GM21515 (cell line): ENCODE measurements around the gene HMOX2.
A peak's percentile ranks its signal among the peaks of the same experiment; 100 is the strongest.

Experiments
- ATAC-seq: cut with Tn5 transposase; IDR thresholded peaks from one replicate; pipeline ENCODE4 v1.9.1; 2021; ENCODE audit not compliant: unreplicated experiment

The HMOX2 gene

GRCh38 chr16:4522051-4522581, 45.9 kb downstream of the HMOX2 start:
- no peak for ATAC-seq

GRCh38 chr16:4523686-4524085, 47.5 kb downstream of the HMOX2 start:
- no peak for ATAC-seq

- ATAC-seq: no peak
Measured at GRCh38 chr16:4524571-4524970, 48.4 kb downstream of the HMOX2 start.

GRCh38 chr16:4525069-4525468, 48.9 kb downstream of the HMOX2 start:
- ATAC-seq: no peak

- no peak for ATAC-seq
Measured at GRCh38 chr16:4525634-4526277, 49.6 kb downstream of the HMOX2 start.

- no peak for ATAC-seq
Measured at GRCh38 chr16:4529085-4530060, 53.2 kb downstream of the HMOX2 start.

GRCh38 chr16:4531811-4532210, 55.6 kb downstream of the HMOX2 start:
- no peak for ATAC-seq

- ATAC-seq: no peak
Measured at GRCh38 chr16:4532238-4532637, 56.0 kb downstream of the HMOX2 start.

- ATAC-seq: no peak
Measured at GRCh38 chr16:4533490-4533889, 57.3 kb downstream of the HMOX2 start.

GRCh38 chr16:4534151-4534790, 58.1 kb downstream of the HMOX2 start:
- ATAC-seq: no peak

GRCh38 chr16:4535627-4536108, 59.5 kb downstream of the HMOX2 start:
- ATAC-seq: no peak

- no peak for ATAC-seq
Measured at GRCh38 chr16:4536391-4537106, 60.4 kb downstream of the HMOX2 start.

- peak; percentile 25 for ATAC-seq
Measured at GRCh38 chr16:4537376-4538343, 61.5 kb downstream of the HMOX2 start.

- peak; percentile 77 for ATAC-seq
Measured at GRCh38 chr16:4538350-4539235, 62.4 kb downstream of the HMOX2 start, which contains the start of gene CDIP1. CDIP1 (minus strand) TSS chr16:4538773; CDS start chr16:4514130, 24,643 bp downstream.

- no peak for ATAC-seq
Measured at GRCh38 chr16:4539716-4540284, 63.6 kb downstream of the HMOX2 start.

- no peak for ATAC-seq
Measured at GRCh38 chr16:4544473-4544872, 68.3 kb downstream of the HMOX2 start.

- no peak for ATAC-seq
Measured at GRCh38 chr16:4548124-4548523, 71.9 kb downstream of the HMOX2 start.

- no peak for ATAC-seq
Measured at GRCh38 chr16:4550591-4550990, 74.4 kb downstream of the HMOX2 start.
